ENCODE results near the gene GFOD1.
"Not testable (repeated sequence)": the region's sequence is repeated elsewhere in the genome, so short reads cannot be mapped to it uniquely, and the experiment has no call there.

Gene GFOD1

DNA sequence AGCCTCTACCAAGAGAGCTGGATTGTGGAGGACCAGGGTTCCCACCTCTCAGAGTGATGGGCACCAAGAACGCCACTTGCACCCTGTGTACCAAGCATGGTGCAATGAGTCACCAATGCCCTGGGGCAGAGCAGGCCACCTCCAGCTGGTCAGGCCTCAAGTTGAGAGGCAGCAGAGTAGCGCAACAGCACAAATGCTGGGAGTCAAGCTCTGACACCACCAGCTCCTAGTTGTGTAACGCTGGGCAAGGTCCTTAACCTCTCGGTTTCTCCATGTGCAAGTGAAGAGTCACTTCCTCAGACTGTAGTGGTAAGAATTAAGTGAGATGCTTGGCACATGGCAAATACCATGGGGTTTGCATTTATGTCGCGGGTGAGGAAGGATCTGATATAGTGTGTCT lies 25.6 kb downstream of the GFOD1 start:
- peak overlapping the region; percentile 51 for H3K4me2 ChIP-seq (ENCODE audit: low read depth, low read length, poor library complexity, severe bottlenecking)
- H2AFZ ChIP-seq (ENCODE audit: low read length), result no peak overlapping the region
- peaks cover 41% of the 10 kb centered on the region for H3K79me2 ChIP-seq (ENCODE audit: insufficient read depth, low read length)
- TF ChIP-seq, protein P1, sequence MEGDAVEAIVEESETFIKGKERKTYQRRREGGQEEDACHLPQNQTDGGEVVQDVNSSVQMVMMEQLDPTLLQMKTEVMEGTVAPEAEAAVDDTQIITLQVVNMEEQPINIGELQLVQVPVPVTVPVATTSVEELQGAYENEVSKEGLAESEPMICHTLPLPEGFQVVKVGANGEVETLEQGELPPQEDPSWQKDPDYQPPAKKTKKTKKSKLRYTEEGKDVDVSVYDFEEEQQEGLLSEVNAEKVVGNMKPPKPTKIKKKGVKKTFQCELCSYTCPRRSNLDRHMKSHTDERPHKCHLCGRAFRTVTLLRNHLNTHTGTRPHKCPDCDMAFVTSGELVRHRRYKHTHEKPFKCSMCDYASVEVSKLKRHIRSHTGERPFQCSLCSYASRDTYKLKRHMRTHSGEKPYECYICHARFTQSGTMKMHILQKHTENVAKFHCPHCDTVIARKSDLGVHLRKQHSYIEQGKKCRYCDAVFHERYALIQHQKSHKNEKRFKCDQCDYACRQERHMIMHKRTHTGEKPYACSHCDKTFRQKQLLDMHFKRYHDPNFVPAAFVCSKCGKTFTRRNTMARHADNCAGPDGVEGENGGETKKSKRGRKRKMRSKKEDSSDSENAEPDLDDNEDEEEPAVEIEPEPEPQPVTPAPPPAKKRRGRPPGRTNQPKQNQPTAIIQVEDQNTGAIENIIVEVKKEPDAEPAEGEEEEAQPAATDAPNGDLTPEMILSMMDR (conservative IDR thresholded peaks at IDR 0.05; ENCODE audit: low read length), result no peak
- TF ChIP-seq EZH2phosphoT487 (IDR thresholded peaks at IDR 0.05; ENCODE audit: borderline replicate concordance), result no peak
- H3K27me3 ChIP-seq (ENCODE audit: insufficient read depth, low read length, poor library complexity, severe bottlenecking), result no peaks in the 10 kb centered on the region
- H3K9ac ChIP-seq (ENCODE audit: low read depth, low read length, poor library complexity, severe bottlenecking), result peak overlapping the region; percentile 9
- H3K4me3 ChIP-seq (ENCODE audit: low read length, poor library complexity, severe bottlenecking), result no peak overlapping the region
- H3K9me3 ChIP-seq (ENCODE audit: insufficient read depth, low read depth, low read length), result no peaks in the 10 kb centered on the region
- no peaks in the 10 kb centered on the region for H4K20me1 ChIP-seq (ENCODE audit: insufficient read depth, low read length, poor library complexity, severe bottlenecking)
- H3K9me2 ChIP-seq (replicated peaks; ENCODE audit: low read depth, low read length), result no peaks in the 10 kb centered on the region
- no peaks in the 10 kb centered on the region for H3K36me3 ChIP-seq (ENCODE audit: insufficient read depth, low read length)
- no peaks in the 10 kb centered on the region for H3F3A ChIP-seq (ENCODE audit: low read depth)
- peaks cover 51% of the 10 kb centered on the region for H3K4me1 ChIP-seq (ENCODE audit: insufficient read depth, low read length, poor library complexity, severe bottlenecking)

DNA sequence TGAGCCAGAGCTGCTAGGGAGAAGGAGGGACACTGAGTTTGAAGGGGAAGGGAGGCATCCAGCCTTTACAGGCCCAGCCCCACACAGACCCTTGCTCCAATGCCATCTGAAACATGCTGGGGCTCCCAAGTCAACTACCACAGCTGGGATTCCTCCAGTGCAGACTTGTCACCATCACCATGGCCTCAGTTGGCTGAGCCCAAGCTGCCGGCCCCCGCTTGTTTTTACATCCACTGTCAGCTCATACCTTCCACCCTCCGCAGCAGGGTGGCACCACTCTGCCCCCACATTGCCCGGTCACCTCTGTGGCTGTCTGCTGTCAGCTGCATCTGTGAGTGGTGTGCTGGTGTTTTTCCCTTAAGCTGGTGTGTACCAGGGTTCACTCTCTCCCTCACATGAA lies 26.1 kb downstream of the GFOD1 start:
- Histone ChIP-seq H2AFZ (ENCODE audit: low read length) (no peak overlapping the region), H3K9me2 (replicated peaks; ENCODE audit: low read depth, low read length) (no peaks in the 10 kb centered on the region), H3K4me3 (ENCODE audit: low read length, poor library complexity, severe bottlenecking) (no peak overlapping the region), H3K9ac (ENCODE audit: low read depth, low read length, poor library complexity, severe bottlenecking) (no peak overlapping the region), H3K4me2 (ENCODE audit: low read depth, low read length, poor library complexity, severe bottlenecking) (peak overlapping the region; percentile 13), H3K9me3 (ENCODE audit: insufficient read depth, low read depth, low read length) (no peaks in the 10 kb centered on the region), H3K27me3 (ENCODE audit: insufficient read depth, low read length, poor library complexity, severe bottlenecking) (no peaks in the 10 kb centered on the region), H3K4me1 (ENCODE audit: insufficient read depth, low read length, poor library complexity, severe bottlenecking) (peaks cover 49% of the 10 kb centered on the region), H3K36me3 (ENCODE audit: insufficient read depth, low read length) (no peaks in the 10 kb centered on the region), H4K20me1 (ENCODE audit: insufficient read depth, low read length, poor library complexity, severe bottlenecking) (no peaks in the 10 kb centered on the region), H3F3A (ENCODE audit: low read depth) (no peaks in the 10 kb centered on the region), H3K79me2 (ENCODE audit: insufficient read depth, low read length) (peaks cover 42% of the 10 kb centered on the region)
- TF ChIP-seq EZH2phosphoT487 (IDR thresholded peaks at IDR 0.05; ENCODE audit: borderline replicate concordance), result no peak

DNA sequence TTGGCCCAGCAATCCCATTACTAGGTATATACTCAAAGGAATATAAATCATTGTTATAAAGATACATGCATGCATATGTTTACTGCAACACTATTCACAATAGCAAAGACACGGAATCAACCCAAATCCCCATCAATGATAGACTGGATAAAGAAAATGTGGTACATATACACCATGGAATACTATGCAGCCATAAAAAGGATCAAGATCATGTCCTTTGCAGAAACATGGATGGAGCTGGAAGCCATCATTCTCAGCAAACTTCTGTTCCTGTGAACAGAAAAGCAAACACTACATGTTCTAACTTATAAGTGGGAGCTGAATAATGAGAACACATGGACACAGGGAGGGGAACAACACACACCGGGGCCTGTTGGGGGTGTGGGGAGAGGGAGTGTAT lies 27.1 kb downstream of the GFOD1 start:
- not testable (repeated sequence) for H3K27me3 ChIP-seq (ENCODE audit: insufficient read depth, low read length, poor library complexity, severe bottlenecking); H3K9me2 ChIP-seq (replicated peaks; ENCODE audit: low read depth, low read length); H3K36me3 ChIP-seq (ENCODE audit: insufficient read depth, low read length); H3K4me2 ChIP-seq (ENCODE audit: low read depth, low read length, poor library complexity, severe bottlenecking); H3F3A ChIP-seq (ENCODE audit: low read depth); H3K4me3 ChIP-seq (ENCODE audit: low read length, poor library complexity, severe bottlenecking); H3K9me3 ChIP-seq (ENCODE audit: insufficient read depth, low read depth, low read length); H4K20me1 ChIP-seq (ENCODE audit: insufficient read depth, low read length, poor library complexity, severe bottlenecking); H2AFZ ChIP-seq (ENCODE audit: low read length); H3K9ac ChIP-seq (ENCODE audit: low read depth, low read length, poor library complexity, severe bottlenecking)
- Histone ChIP-seq H3K4me1 (ENCODE audit: insufficient read depth, low read length, poor library complexity, severe bottlenecking) (peaks cover 50% of the 10 kb centered on the region), H3K79me2 (ENCODE audit: insufficient read depth, low read length) (peaks cover 43% of the 10 kb centered on the region)

DNA sequence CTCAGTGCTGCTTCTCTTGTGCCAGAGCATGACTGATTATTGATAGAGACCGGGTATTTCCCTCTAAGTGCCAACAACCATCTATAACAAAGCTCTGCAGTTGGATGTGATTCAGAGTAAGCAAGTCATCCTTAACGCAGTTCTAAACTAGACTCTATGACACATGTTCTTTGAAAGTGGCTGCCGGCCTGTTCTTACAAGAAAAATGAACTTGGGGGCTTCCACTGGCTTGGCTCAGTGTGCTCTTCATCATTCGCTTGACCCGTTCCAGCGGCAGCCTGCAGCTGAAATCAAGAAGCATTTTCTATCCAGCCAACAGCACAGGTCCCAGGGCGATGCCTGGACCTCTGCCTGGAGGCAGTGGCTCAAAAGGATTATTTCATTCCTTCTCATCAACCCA lies 29.8 kb downstream of the GFOD1 start:
- H3K27me3 ChIP-seq (ENCODE audit: insufficient read depth, low read length, poor library complexity, severe bottlenecking), result no peaks in the 10 kb centered on the region
- H3K9me3 ChIP-seq (ENCODE audit: insufficient read depth, low read depth, low read length), result no peaks in the 10 kb centered on the region
- H3K4me1 ChIP-seq (ENCODE audit: insufficient read depth, low read length, poor library complexity, severe bottlenecking), result peaks cover 54% of the 10 kb centered on the region

More for the DNA sequence above, 29.8 kb downstream of the GFOD1 start:
- peaks cover 37% of the 10 kb centered on the region for H3K79me2 ChIP-seq (ENCODE audit: insufficient read depth, low read length)
- no peak overlapping the region for H3K4me2 ChIP-seq (ENCODE audit: low read depth, low read length, poor library complexity, severe bottlenecking)
- no peaks in the 10 kb centered on the region for H3K36me3 ChIP-seq (ENCODE audit: insufficient read depth, low read length)
- H3F3A ChIP-seq (ENCODE audit: low read depth), result no peaks in the 10 kb centered on the region
- H2AFZ ChIP-seq (ENCODE audit: low read length), result no peak overlapping the region
- no peak overlapping the region for H3K9ac ChIP-seq (ENCODE audit: low read depth, low read length, poor library complexity, severe bottlenecking)
- no peaks in the 10 kb centered on the region for H3K9me2 ChIP-seq (replicated peaks; ENCODE audit: low read depth, low read length)
- no peak overlapping the region for H3K4me3 ChIP-seq (ENCODE audit: low read length, poor library complexity, severe bottlenecking)
- H4K20me1 ChIP-seq (ENCODE audit: insufficient read depth, low read length, poor library complexity, severe bottlenecking), result no peaks in the 10 kb centered on the region
- TF ChIP-seq EZH2phosphoT487 (IDR thresholded peaks at IDR 0.05; ENCODE audit: borderline replicate concordance), result no peak
- TF ChIP-seq, protein P1 (conservative IDR thresholded peaks at IDR 0.05; ENCODE audit: low read length), result no peak
